Activated CD8-positive, alpha-beta T cell treated with anti-CD3 and anti-CD28 coated beads for 36 hours (primary cell): ENCODE results near the gene QSOX1. TPM values are rescaled to one million over a fixed set of nuclear protein-coding genes. Genes with fewer than 3 reads are reported as not detected.
A peak's percentile ranks its signal among the peaks of the same experiment; 100 is the strongest.

Experiments
- ATAC-seq: fragments of 200-7000 bp; cut with Tn5 transposase; one replicate; pipeline ENCODE4 v1.10.0; 2021; ENCODE audit warnings: mild to moderate bottlenecking, moderate library complexity
- CTCF ChIA-PET: fragments of 350-600 bp; sonication (Branson Sonifier 250); formaldehyde crosslinking; loops from one replicate; lab custom pipeline; 2021; ENCODE audit warnings: antibody characterized with exemption; lab: Charles Lee
- POLR2A ChIA-PET: fragments of 350-600 bp; sonication (Branson Sonifier 250); formaldehyde crosslinking; loops from one replicate; lab custom pipeline; 2021; ENCODE audit warnings: antibody characterized with exemption; lab: Charles Lee
- DNase-seq: peaks from one replicate; pipeline ENCODE4 v3.0.0-alpha.2; 2020
- H3K27ac Mint-ChIP-seq: one replicate; pipeline ENCODE4 v1.8.0; 2021; ENCODE audit warnings: mild to moderate bottlenecking, mixed read lengths
- H3K27me3 Mint-ChIP-seq: one replicate; pipeline ENCODE4 v1.8.0; 2021; ENCODE audit warnings: mixed read lengths
- H3K36me3 Mint-ChIP-seq: one replicate; pipeline ENCODE4 v1.8.0; 2021; ENCODE audit warnings: low read depth, mixed read lengths
- H3K4me1 Mint-ChIP-seq: one replicate; pipeline ENCODE4 v1.8.0; 2021; ENCODE audit warnings: low read depth, mixed read lengths
- H3K4me3 Mint-ChIP-seq: one replicate; pipeline ENCODE4 v1.8.0; 2021; ENCODE audit warnings: mild to moderate bottlenecking, moderate library complexity, mixed read lengths
- H3K9me3 Mint-ChIP-seq: one replicate; pipeline ENCODE4 v1.8.0; 2021; ENCODE audit warnings: mixed read lengths
- intact Hi-C: fragments of 100-400 bp; cut with micrococcal nuclease; formaldehyde crosslinking; loops from one replicate; pipeline ENCODE4 v1.10.0; 2022
- total RNA-seq, 2 experiments: library from RNA; stranded (reverse); gene quantifications; one replicate each; pipeline ENCODE4 v1.2.3, GENCODE V29; 2021
- TF ChIP-seq, protein P1 (sequence below): fragments of 200-600 bp; IDR thresholded peaks from one replicate; pipeline ENCODE4 v1.8.0; 2022; ENCODE audit warnings: antibody characterized with exemption, mild to moderate bottlenecking

QSOX1 gene
- total RNA-seq, 2 experiments from 2014 or later: 32.2 to 33.9 TPM

DNA sequence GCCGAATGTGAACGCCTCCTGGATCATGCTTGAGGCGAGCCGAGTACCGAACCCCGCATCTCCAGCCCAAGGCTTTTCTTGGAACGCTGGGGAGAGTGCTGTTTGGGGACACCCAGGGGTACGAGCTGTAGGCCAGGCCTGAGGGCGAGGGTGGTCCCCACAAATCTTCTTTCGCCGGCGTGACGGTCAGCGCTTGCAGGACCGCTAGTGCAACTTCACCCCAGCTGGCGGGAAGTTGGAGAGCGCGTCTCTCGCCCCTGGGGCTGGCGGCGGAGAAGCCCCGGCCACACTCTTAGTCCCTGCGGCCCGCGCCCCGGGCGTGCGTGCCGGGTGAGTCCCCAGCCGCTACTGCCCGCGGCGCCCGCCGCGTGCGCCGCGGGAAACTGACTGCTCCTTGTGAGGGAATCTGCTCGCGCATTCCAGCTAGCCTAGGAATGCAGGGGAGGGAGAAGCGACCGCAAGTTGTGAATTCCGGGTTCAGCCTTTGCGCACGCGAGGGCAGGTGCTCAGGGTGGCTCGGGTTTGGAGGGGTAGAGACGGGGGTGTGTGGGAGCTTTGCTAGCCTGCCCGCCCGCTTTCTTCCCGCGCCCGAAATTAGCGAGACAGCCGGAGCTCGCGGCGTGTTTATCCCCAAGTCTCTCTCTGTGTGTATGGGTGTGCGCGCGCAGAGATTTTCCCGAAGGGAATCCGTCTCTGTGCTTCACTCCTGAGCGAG lies 76.3 kb downstream of the QSOX1 start:
- no peak for ATAC-seq
- peak; percentile 19 for DNase-seq
- no peaks in the 10 kb centered on the region for H3K9me3 Mint-ChIP-seq
- TF ChIP-seq, protein P1, sequence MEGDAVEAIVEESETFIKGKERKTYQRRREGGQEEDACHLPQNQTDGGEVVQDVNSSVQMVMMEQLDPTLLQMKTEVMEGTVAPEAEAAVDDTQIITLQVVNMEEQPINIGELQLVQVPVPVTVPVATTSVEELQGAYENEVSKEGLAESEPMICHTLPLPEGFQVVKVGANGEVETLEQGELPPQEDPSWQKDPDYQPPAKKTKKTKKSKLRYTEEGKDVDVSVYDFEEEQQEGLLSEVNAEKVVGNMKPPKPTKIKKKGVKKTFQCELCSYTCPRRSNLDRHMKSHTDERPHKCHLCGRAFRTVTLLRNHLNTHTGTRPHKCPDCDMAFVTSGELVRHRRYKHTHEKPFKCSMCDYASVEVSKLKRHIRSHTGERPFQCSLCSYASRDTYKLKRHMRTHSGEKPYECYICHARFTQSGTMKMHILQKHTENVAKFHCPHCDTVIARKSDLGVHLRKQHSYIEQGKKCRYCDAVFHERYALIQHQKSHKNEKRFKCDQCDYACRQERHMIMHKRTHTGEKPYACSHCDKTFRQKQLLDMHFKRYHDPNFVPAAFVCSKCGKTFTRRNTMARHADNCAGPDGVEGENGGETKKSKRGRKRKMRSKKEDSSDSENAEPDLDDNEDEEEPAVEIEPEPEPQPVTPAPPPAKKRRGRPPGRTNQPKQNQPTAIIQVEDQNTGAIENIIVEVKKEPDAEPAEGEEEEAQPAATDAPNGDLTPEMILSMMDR: no peak
- H3K4me1 Mint-ChIP-seq: peaks cover 30% of the 10 kb centered on the region
- ChIA-PET POLR2A (no interaction called here), CTCF (interaction anchor here (1.0 to 1.5 kb wide), 4 partner anchors 14 to 247 kb away, joined by 3 to 6 read pairs (median 4); no protein-coding TSS in a partner anchor)
- peak overlapping the region; percentile 65 for H3K4me3 Mint-ChIP-seq
- intact Hi-C loops: no loop called here
- H3K27me3 Mint-ChIP-seq: peaks cover 69% of the 10 kb centered on the region
- H3K27ac Mint-ChIP-seq: no peak overlapping the region
- H3K36me3 Mint-ChIP-seq: no peaks in the 10 kb centered on the region

DNA sequence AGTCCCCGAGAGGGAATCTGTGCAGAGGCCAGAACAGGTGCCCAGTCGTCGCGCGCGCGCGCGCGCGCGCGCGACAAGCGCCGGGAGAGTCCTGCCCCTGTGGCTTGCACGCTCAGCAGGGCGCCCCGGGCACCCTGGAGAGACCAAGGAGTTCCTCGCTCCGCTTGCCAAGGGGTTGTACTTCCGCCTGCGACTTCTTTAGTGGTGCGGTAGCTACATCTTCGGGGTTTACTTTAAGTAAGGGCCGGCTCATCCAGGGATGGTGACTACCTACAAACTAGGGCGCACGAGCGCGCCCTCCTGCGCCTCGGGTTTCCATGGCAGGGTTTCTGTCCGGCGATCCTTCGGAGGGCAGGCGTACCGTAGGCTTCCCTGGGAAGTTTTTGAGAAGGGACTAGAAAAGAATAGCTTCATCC lies 76.8 kb downstream of the QSOX1 start:
- intact Hi-C loops: no loop called here
- peak; percentile 45 for DNase-seq
- peak; percentile 18 for ATAC-seq
- peaks cover 30% of the 10 kb centered on the region for H3K4me1 Mint-ChIP-seq
- H3K27me3 Mint-ChIP-seq: peaks cover 74% of the 10 kb centered on the region
- H3K9me3 Mint-ChIP-seq: no peaks in the 10 kb centered on the region
- no peak overlapping the region for H3K27ac Mint-ChIP-seq
- TF ChIP-seq, protein P1: no peak
- ChIA-PET CTCF (interaction anchor here (1.0 to 1.5 kb wide), 5 partner anchors 14 to 284 kb away, joined by 3 to 6 read pairs (median 4); no protein-coding TSS in a partner anchor), POLR2A (no interaction called here)
- peak overlapping the region; percentile 65 for H3K4me3 Mint-ChIP-seq
- no peaks in the 10 kb centered on the region for H3K36me3 Mint-ChIP-seq

DNA sequence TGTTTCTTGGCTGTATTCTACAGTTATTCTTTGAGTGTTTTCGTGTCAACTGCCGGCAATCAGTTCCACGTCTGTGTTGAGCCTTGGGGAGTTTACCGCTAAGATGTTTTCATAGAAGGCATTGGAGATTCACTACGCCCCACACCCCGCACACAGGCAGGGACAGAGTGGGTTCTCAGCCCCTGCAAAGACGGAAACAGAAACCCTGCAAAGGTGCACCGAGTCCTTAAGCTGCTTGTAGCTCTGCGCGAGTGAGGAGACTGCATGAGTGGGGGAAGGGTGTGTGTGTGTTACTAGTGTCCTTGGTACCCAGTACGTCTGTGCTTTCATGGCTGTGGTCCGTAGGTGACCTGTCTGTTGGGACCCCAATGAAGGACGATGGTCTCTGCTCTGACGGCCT lies 77.3 kb downstream of the QSOX1 start:
- Mint-ChIP-seq H3K27me3 (peaks cover 74% of the 10 kb centered on the region), H3K36me3 (no peaks in the 10 kb centered on the region), H3K27ac (no peak overlapping the region), H3K4me3 (peak overlapping the region; percentile 65), H3K9me3 (no peaks in the 10 kb centered on the region), H3K4me1 (peaks cover 30% of the 10 kb centered on the region)
- DNase-seq: no peak
- POLR2A ChIA-PET: interaction anchor here (0.8 kb wide), 1 partner anchor 270 kb away, joined by 3 read pairs; no protein-coding TSS in a partner anchor
- intact Hi-C loops: no loop called here
- CTCF ChIA-PET: interaction anchor here (0.9 to 1.5 kb wide), 6 partner anchors 15 to 284 kb away, joined by 3 to 6 read pairs (median 4); no protein-coding TSS in a partner anchor
- TF ChIP-seq, protein P1: no peak
- no peak for ATAC-seq

DNA sequence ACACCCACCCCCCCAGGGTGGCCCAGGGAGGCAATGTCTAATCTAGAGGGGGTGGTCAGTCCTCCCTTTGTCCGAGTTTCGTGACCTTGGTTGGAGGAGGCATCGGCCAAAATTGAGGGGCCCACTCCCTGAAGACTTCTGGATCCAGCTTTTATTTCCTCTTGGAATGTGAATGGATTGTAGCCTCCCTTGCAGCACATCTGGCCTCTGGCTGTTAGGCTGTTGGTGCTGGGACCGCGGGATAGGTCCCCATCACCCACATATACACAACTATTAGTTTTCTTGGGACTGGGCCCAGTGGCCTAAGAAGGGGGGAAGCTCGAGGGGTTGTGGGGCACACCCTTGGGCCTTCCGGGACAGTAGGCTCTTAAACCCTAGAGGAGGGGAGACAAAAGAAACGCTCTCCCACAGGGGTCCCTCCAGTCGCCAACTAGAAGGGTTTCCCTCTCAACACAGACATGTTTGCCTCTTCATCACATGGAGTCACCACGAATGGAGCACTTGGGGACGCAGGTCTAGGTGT lies 77.9 kb downstream of the QSOX1 start:
- ChIA-PET POLR2A (interaction anchor here (0.8 kb wide), 1 partner anchor 269 kb away, joined by 3 read pairs; no protein-coding TSS in a partner anchor), CTCF (interaction anchor here (0.9 to 1.5 kb wide), 2 partner anchors 26 to 283 kb away, joined by 3 read pairs; no protein-coding TSS in a partner anchor)
- peaks cover 81% of the 10 kb centered on the region for H3K27me3 Mint-ChIP-seq
- H3K36me3 Mint-ChIP-seq: no peaks in the 10 kb centered on the region
- no peak overlapping the region for H3K27ac Mint-ChIP-seq
- TF ChIP-seq, protein P1: no peak
- H3K4me1 Mint-ChIP-seq: peaks cover 30% of the 10 kb centered on the region
- DNase-seq (no peak), ATAC-seq (no peak)
- no peak overlapping the region for H3K4me3 Mint-ChIP-seq
- H3K9me3 Mint-ChIP-seq: no peaks in the 10 kb centered on the region
- intact Hi-C loops: no loop called here
